GM19372 (cell line): ENCODE data around the gene LOXL3.

ENCODE experiments used
- ATAC-seq: cut with Tn5 transposase; IDR thresholded peaks from one replicate; pipeline ENCODE4 v1.9.1; 2021; ENCODE audit warnings: mild to moderate bottlenecking, low read depth, moderate library complexity; ENCODE audit not compliant: unreplicated experiment

Gene LOXL3, protein sequence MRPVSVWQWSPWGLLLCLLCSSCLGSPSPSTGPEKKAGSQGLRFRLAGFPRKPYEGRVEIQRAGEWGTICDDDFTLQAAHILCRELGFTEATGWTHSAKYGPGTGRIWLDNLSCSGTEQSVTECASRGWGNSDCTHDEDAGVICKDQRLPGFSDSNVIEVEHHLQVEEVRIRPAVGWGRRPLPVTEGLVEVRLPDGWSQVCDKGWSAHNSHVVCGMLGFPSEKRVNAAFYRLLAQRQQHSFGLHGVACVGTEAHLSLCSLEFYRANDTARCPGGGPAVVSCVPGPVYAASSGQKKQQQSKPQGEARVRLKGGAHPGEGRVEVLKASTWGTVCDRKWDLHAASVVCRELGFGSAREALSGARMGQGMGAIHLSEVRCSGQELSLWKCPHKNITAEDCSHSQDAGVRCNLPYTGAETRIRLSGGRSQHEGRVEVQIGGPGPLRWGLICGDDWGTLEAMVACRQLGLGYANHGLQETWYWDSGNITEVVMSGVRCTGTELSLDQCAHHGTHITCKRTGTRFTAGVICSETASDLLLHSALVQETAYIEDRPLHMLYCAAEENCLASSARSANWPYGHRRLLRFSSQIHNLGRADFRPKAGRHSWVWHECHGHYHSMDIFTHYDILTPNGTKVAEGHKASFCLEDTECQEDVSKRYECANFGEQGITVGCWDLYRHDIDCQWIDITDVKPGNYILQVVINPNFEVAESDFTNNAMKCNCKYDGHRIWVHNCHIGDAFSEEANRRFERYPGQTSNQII

GRCh38 chr2:74553892-74554819 lies at the start of gene LOXL3, which contains the start of gene DOK1:
TSS of gene LOXL3 (minus strand) at chr2:74553942. CDS start at chr2:74552634, 1,308 bp downstream.
TSS of gene DOK1 (plus strand) at chr2:74554720. CDS start at chr2:74554755, 35 bp downstream.
- peak; percentile 60 for ATAC-seq

DNA sequence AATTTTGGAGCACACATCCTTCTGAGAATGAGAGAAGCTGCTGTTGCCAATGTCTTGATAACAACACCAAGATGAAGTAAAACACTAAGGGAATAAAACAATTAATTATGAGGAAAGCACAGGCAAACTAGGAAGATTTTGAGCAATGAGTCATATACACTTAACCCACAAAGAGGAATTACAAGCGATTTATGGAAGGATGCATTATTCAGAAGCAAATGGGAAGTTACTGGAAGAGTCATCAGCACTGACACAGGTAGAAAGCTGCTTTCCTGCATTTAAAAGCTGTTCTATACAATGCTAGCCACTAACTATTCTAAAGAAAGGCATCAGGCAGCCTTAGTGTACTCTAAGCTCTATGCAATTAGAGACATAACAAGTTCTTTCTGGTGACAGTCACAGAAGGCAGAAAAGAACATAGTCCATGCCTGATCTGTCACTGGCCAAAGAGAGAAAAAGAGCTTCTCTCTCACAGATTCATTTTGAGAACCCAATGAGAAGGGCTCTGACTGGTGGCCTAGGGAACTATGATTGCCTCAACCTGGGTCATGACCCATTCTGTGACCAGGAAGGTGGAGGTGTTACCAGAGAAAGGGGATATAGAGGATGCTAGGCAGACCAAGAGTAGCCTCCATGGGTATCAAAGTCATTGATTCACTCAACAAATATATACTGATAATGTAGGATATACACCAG lies 49.0 kb upstream of the LOXL3 start:
- ATAC-seq = no peak

GRCh38 chr2:74599676-74600075 lies 45.9 kb upstream of the LOXL3 start:
- ATAC-seq = no peak

DNA sequence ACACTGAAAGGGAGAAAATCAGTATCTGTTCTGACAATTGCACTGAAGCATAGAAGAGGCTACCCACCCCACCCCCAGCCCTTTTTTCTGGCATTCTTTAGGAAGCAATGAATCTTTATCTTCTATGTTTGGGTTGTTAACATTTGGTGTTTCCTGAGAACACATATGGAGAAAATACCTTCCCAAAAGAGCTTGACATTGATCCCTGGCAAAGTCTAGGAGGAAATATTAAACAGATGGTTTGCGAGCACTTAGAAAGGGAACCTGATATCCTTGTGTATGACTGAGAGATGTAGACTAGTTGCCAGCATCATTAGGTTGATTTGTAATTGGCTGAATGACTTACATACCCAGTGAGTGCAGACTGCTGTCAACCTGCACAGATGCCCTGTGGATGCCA lies 43.7 kb upstream of the LOXL3 start:
- ATAC-seq = no peak

GRCh38 chr2:74596584-74596983 lies 42.8 kb upstream of the LOXL3 start:
- ATAC-seq = no peak

DNA sequence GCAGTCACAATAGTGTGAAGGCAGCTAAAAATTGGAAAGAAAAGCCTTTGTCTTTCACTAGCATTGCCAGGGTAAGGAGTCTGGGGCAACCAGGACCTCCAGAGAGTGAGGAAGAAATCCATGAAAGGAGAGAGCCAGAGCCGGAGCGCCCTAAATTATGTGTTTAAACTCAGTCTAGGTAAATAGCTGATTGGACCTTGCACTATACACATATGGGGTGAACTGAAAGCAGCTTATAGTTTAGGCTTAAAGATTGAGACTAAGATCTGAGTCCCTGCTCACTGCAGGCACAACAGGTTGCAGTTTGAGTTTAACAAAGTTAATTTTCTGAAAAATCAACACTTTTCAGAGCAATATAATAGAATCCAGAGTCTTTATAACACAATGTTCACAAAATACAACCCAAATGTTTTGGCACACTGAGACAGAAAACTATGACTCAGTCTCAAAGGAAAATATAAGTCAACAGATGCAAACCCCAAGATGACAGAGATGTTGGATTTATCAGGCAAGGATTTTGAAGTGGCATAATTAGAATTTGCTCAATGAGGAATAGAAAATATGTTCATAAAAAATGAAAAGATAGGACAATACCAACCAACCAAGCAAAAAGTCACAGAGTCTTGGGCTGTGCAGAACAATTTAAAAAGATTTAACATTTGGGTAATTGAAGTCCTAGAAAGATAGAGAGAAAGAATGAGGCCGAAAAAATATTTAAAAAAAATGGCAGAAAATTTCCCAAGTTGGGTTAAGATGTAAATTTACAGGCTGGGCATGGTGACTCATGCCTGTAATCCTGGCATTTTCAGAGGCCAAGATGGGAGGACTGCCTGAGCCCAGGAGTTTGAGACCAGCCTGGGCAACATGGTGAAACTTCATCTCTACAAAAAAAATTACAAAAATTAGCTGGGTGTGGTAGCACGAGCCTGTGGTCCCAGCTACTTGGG lies 40.4 kb upstream of the LOXL3 start:
- no peak for ATAC-seq

DNA sequence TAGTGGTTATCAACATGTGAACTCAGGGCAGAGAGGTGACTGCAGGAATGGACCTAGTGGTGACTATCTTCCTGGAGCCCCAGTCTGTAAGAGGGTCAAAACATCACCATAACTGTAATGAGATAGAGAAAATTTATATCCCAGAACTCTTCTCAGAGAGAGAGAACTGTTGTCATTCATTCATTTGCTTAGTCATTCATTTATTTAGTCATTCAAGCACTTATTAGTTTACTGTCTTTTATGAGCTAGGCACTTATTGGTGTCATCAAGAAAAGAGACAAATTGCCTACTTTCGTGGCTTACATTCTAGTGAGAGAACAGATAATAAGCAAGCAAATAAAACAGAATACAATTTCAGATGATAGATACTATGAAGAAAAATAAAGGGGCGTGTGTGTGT lies 34.9 kb upstream of the LOXL3 start:
- no peak for ATAC-seq

DNA sequence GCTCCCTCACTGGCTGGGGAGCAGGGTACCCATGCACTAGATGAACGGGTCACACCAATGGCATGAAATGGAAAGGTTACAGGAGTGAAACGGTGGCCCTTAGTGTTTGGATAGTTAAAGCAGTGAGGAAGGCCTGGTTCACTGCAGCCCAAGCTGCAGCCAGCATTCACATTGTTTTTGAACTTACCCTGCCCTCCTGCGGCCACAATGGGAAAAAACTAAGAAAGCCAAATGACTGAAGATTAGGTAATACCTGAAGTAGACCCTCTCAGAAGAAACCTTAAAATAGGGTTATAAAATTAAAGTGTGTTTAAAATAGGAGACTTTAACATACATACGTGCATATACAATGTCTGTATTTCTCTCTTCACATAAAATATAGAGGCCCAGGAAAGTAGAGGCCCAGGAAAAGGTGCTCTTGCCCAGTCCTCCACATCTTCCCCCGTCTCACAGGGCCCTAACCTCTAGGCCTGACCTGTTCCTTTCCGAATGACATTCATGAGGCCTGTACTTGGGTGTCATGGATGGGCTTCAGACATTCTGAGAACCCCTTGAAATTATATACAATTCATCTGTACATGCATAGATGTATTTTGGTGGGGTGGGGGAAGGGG lies 34.0 kb upstream of the LOXL3 start:
- ATAC-seq = peak; percentile 74

- no peak for ATAC-seq
Measured at GRCh38 chr2:74585406-74586185, 31.9 kb upstream of the LOXL3 start.

DNA sequence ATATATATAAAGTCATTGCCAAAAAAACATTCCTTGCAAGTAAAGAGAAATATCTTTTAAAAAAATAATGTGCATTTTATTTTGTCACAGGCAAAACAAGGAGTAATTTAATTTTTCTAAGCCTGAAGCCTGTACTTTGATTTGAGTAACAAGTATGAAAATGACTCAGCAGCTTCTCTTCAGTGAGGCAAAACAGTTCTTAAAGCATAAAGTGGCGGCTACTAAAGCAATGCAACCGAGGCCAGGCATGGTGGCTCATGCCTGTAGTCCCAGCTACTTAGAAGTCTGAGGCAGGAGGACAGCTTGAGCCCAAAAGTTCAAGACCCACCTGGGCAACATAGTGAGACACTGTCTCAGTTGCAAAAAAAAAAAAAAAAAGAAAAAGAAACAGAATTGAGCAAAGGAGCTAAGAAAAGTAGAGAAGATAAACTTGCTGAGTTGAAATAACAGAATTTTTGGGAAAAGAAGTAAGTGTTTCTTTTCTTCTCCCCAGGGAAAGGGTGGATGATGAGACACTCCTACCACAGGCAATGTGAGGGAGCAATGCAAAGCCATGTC lies 30.4 kb upstream of the LOXL3 start:
- no peak for ATAC-seq

DNA sequence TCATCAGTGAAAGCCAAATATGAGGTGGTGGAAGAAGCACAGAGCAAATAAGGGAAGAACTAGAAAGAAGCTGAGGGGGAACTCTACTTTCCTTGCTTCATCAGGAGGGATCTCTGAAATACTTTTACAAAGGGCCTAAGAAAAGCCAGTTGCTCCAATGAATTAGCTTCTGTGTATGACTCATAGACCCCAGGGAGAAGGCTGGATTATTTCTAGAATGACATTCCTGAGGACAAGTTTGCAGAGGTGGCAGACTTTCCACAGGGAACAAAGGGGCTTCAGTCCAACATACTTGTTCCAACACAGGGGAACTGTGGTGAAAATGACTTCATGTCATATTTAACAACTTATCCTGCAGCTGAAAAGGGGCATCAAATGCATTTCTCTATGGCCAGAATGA lies 29.8 kb upstream of the LOXL3 start:
- no peak for ATAC-seq

DNA sequence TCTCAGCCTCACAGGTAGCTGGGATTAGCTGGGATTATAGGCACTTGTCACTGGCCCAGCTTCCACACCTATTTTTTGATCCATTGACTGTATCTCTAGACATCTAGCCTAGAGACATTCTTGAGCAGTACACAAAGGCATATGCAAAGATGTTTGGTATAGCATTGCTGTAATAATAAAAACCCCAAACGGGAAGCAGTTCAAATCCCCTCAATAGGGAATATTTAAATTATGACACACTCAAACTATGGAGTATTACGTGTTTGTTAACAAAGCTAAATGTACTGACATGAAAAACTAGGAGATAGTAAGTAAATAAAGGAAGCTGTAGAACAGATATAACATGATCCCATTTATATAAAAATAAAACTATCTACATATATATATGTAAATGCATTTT lies 28.4 kb upstream of the LOXL3 start:
- ATAC-seq = no peak

GRCh38 chr2:74581463-74581862 lies 27.7 kb upstream of the LOXL3 start:
- ATAC-seq = no peak

DNA sequence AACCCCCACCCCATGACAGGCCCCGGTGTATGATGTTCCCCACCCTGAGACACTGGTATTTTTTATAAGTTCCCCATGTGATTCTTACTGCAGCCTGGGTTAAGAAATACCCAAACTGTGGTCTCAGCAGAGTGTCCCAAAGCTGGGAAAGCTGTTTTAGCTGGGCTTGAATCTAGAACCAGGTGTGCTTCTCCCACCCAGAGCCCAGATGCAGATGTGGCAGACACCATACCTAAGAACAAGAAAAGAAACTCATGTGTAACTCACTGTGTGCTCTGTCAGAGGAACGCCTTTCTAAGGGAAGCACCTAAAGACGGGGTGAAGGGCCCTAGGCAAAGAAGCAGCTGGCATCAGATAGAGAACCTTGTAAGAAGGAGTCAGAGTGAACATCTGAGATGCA lies 24.7 kb upstream of the LOXL3 start:
- no peak for ATAC-seq

- no peak for ATAC-seq
Measured at GRCh38 chr2:74577448-74577847, 23.7 kb upstream of the LOXL3 start.

GRCh38 chr2:74576863-74577229 lies 23.1 kb upstream of the LOXL3 start:
- no peak for ATAC-seq

DNA sequence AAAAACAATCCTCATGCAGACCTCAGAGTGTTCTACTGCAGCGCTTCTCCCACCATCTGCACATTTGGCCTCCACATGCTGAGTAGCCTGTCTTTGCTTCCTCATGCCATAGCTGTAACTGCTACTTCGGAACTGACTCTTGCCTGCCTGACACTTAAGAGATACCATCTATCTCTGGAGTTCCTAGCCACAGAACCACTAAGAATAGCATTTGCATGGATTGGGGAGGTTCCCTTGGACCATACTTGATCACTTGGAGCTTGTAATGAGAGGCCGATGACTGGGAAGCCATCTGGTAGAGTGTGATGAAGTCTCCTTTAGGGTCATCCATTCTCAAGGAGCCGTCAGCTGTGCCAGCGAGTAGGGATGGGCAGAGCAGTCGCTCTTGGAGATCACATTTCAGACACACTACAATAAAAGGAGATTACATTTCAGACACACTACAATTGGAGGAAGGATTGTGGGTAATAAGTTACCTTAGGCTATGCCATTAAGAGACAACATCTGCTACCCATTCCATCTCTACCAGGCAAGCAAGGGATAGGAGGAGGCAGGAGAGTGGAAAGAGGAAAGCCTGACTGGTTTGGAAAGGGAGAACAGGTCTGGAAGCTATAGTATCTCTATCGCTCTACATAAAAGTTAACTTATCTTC lies 22.6 kb upstream of the LOXL3 start:
- no peak for ATAC-seq
